KMS-11 (cell line): ENCODE results near the gene ZFAND3.

ENCODE experiments used
- H2AFZ ChIP-seq: fragments of 200-600 bp; sonication (generic); 2 replicates; pipeline ENCODE4 v1.6.1; 2016; ENCODE audit warnings: antibody characterized with exemption, mixed run types, low read depth
- H3K27ac ChIP-seq: fragments of 200-600 bp; sonication (generic); 2 replicates; pipeline ENCODE4 v1.6.1; 2016; ENCODE audit warnings: mild to moderate bottlenecking, mixed run types
- H3K27me3 ChIP-seq: fragments of 200-600 bp; sonication (generic); 2 replicates; pipeline ENCODE4 v1.6.1; 2017; ENCODE audit warnings: mild to moderate bottlenecking, low read depth, mixed run types, moderate library complexity; ENCODE audit not compliant: insufficient read depth
- H3K36me3 ChIP-seq: fragments of 200-600 bp; sonication (generic); 2 replicates; pipeline ENCODE4 v1.6.1; 2017; ENCODE audit warnings: mild to moderate bottlenecking, mixed run types; ENCODE audit not compliant: insufficient read depth
- H3K4me1 ChIP-seq: fragments of 200-600 bp; sonication (generic); 2 replicates; pipeline ENCODE4 v1.6.1; 2016; ENCODE audit warnings: mild to moderate bottlenecking, low read depth, mixed run types; ENCODE audit not compliant: poor library complexity, severe bottlenecking
- H3K4me2 ChIP-seq: fragments of 200-600 bp; sonication (generic); 2 replicates; pipeline ENCODE4 v1.7.0; 2016; ENCODE audit warnings: mild to moderate bottlenecking, mixed run types
- H3K4me3 ChIP-seq: fragments of 200-600 bp; sonication (generic); IDR thresholded peaks from 2 replicates; pipeline ENCODE4 v1.6.1; 2017; ENCODE audit warnings: low read depth, low read length, mixed read lengths; ENCODE audit not compliant: insufficient read depth
- H3K79me2 ChIP-seq: fragments of 200-600 bp; sonication (generic); 2 replicates; pipeline ENCODE4 v1.6.1; 2016; ENCODE audit warnings: low read depth, mixed run types; ENCODE audit not compliant: insufficient read depth
- H3K9ac ChIP-seq: fragments of 200-600 bp; sonication (generic); 2 replicates; pipeline ENCODE4 v1.6.1; 2016; ENCODE audit warnings: mild to moderate bottlenecking, mixed run types
- H4K20me1 ChIP-seq: fragments of 200-600 bp; sonication (generic); 2 replicates; pipeline ENCODE4 v1.6.1; 2016; ENCODE audit warnings: mild to moderate bottlenecking, mixed run types; ENCODE audit not compliant: insufficient read depth
- TF ChIP-seq, protein P1 (sequence below): fragments of 200-600 bp; sonication (generic); conservative IDR thresholded peaks from 2 replicates; pipeline ENCODE4 v1.6.1; 2017; ENCODE audit warnings: low read depth, mild to moderate bottlenecking, antibody characterized with exemption, low read length, moderate library complexity, mixed read lengths

The ZFAND3 gene

DNA sequence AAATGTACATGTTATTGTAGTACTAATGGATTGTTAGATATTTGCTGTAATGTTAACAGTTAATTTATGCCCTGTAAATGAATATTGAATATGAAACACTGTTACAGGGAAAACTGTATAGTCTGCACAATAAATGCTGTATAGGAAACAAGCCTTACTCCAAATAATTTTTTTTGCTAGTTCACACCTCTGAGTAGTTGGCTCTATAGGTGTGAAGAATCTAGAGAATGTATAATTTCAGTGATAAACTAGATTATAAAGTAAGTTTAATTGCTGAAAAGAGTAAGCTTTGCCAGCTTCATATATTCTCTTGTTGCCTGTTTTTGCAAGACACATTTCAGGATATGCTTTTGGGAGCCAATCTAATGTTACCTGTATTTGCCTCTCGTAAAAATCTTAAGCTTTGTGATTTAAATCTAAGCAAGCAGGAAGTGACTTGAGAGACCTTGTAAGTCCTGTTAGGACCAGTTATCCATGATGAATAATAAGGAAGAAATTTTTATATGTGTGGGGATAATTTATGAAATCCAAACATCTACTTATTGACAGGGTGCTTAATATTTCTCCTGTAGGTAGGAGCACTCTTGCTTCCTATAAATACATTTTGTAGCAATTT lies 232.4 kb downstream of the ZFAND3 start:
- Histone ChIP-seq H3K9ac (no peak overlapping the region), H3K4me3 (no peak overlapping the region), H3K27me3 (no peaks in the 10 kb centered on the region), H3K27ac (no peak overlapping the region), H2AFZ (no peak overlapping the region), H3K4me1 (no peaks in the 10 kb centered on the region), H3K79me2 (no peaks in the 10 kb centered on the region), H4K20me1 (no peaks in the 10 kb centered on the region), H3K36me3 (no peaks in the 10 kb centered on the region), H3K4me2 (no peak overlapping the region)
- TF ChIP-seq, protein P1, sequence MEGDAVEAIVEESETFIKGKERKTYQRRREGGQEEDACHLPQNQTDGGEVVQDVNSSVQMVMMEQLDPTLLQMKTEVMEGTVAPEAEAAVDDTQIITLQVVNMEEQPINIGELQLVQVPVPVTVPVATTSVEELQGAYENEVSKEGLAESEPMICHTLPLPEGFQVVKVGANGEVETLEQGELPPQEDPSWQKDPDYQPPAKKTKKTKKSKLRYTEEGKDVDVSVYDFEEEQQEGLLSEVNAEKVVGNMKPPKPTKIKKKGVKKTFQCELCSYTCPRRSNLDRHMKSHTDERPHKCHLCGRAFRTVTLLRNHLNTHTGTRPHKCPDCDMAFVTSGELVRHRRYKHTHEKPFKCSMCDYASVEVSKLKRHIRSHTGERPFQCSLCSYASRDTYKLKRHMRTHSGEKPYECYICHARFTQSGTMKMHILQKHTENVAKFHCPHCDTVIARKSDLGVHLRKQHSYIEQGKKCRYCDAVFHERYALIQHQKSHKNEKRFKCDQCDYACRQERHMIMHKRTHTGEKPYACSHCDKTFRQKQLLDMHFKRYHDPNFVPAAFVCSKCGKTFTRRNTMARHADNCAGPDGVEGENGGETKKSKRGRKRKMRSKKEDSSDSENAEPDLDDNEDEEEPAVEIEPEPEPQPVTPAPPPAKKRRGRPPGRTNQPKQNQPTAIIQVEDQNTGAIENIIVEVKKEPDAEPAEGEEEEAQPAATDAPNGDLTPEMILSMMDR = no peak

DNA sequence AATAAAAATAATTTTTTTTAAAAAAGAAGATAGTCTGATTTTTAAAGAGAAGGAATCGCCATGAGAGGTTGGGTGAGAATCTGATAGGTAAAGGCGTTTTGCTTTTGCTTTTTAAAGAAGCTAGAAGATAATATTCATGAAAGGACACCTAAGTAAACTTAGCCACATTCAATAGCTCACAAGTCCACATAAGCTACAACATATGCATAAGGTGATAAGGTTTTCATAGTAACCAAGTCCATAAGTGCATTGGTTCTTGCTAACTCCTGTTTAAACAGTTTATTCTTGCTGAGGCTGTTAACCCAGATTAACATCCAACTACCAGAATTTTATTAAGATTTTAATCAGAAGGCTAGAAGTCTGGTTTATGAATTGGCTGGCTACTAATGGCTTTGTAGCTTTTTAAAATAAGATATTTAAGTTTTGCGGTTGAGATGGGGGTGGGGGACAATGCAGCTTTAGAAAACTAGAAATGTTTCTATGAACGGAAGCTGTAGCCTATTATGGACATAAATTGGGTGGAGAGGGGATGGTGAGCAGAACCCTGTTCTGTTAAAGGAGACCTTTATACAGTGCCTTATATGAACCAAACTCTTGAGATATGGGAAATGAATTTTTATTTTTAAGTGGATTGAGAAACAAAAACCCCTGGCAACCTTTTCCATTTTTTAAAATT lies 235.1 kb downstream of the ZFAND3 start:
- Histone ChIP-seq H3K79me2 (no peaks in the 10 kb centered on the region), H3K27me3 (no peaks in the 10 kb centered on the region), H2AFZ (no peak overlapping the region), H3K4me3 (no peak overlapping the region), H3K9ac (no peak overlapping the region), H3K4me2 (no peak overlapping the region), H3K4me1 (peaks cover 12% of the 10 kb centered on the region), H4K20me1 (no peaks in the 10 kb centered on the region), H3K36me3 (no peaks in the 10 kb centered on the region), H3K27ac (no peak overlapping the region)
- TF ChIP-seq, protein P1 = no peak

DNA sequence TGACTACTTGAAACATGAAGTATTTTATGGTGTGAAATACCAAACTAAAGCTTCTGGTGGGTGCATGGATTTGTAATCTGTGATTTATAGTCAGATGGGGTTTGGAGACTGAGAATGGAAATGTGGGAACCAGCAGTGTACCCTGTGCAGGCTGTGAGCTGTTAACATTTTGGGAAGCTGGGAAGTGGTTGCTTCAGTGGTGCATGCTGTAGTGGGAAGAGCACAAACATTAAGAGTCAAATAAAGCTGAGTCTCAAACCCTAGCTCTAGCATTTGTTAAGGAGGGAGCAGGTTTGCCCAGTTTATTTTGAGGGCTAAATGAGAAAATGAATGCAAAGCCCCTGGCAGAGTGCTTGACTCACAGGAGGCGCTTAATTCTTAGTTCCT lies 235.7 kb downstream of the ZFAND3 start:
- H3K9ac ChIP-seq = no peak overlapping the region
- TF ChIP-seq, protein P1 = no peak
- no peak overlapping the region for H3K4me3 ChIP-seq
- H3K4me2 ChIP-seq = no peak overlapping the region
- no peaks in the 10 kb centered on the region for H3K36me3 ChIP-seq
- H3K27me3 ChIP-seq = no peaks in the 10 kb centered on the region
- no peak overlapping the region for H3K27ac ChIP-seq
- peaks cover 12% of the 10 kb centered on the region for H3K4me1 ChIP-seq
- H4K20me1 ChIP-seq = no peaks in the 10 kb centered on the region
- no peak overlapping the region for H2AFZ ChIP-seq
- no peaks in the 10 kb centered on the region for H3K79me2 ChIP-seq

DNA sequence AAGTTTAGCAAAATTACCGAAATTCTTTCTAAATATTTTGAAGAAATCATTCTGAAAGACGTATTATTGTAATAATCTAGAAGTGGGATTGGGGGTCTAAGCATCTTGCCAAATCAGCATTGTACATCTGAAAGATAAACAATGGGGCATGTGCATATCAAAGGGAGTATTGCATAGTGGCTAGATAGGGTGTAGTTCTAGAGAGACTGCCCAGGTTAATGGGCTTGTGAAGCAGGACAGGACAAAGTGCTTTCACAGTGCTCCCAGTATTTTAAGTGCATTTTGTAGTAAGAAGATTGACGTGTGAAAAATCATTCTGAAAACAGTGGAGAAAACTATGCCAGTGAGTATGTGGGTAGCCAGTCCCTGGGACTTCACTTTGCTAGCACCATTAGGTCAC lies 236.8 kb downstream of the ZFAND3 start:
- Histone ChIP-seq H3K27me3 (no peaks in the 10 kb centered on the region), H2AFZ (no peak overlapping the region), H3K79me2 (no peaks in the 10 kb centered on the region), H3K4me1 (peaks cover 12% of the 10 kb centered on the region), H4K20me1 (no peaks in the 10 kb centered on the region), H3K4me3 (no peak overlapping the region), H3K27ac (no peak overlapping the region), H3K36me3 (no peaks in the 10 kb centered on the region), H3K9ac (no peak overlapping the region), H3K4me2 (no peak overlapping the region)
- TF ChIP-seq, protein P1 = no peak
